Activated CD8-positive, alpha-beta memory T cell treated with anti-CD3 and anti-CD28 coated beads, Interleukin-2, amount 50 U/mL, for 24 hours (primary cell): Measurements from ENCODE around the gene NMRAL1.

Experiments
- DNase-seq: peaks from one replicate; pipeline ENCODE4 v3.0.0-alpha.2; 2020; ENCODE audit errors: extremely low read depth

NMRAL1 gene

DNA sequence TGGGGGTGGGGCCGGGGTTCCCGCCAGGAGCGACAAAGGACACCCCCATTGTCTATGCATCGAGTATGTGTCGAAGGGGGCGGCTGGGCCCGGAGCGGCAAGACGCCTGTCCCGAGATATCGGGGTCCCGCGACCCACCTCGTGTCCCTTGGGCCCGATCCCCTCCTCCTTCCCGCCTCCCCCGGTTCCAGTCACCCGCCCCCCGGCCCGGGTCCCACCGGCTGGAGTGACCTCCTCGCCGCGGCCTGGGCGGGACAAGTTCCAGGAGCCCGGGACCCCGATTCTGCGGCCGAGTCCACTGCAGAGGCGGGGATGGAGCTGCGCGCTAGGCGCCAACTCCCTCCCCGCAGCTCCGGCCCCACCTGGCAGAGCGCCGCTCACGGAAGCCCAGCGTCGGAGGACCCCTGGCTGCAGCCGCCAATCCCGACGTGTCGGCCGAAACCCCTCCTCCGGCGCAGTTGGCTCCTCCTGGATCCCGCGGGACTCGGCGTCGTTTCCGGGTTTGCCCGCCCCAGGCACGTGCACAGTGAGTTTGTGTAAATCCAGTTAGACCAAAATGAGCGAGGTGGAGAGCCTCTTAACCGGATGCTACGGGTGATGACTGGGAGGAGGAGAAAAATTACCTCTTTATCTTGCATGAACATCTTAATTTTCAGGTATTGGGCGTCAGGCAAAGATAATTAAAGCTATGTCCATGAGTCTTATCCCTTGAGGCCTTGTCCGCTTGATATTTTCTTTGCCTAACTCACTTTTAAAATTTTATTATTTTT, at the start of gene NMRAL1:
Gene NMRAL1, minus strand, starts transcription at position 434 of the 770 bp plus-strand sequence. CDS start 493 bp downstream, outside the sequence.
- peak; percentile 72 for DNase-seq

GRCh38 chr16:4523686-4524085, 49.3 kb upstream of the NMRAL1 start:
- DNase-seq, result no peak

DNA sequence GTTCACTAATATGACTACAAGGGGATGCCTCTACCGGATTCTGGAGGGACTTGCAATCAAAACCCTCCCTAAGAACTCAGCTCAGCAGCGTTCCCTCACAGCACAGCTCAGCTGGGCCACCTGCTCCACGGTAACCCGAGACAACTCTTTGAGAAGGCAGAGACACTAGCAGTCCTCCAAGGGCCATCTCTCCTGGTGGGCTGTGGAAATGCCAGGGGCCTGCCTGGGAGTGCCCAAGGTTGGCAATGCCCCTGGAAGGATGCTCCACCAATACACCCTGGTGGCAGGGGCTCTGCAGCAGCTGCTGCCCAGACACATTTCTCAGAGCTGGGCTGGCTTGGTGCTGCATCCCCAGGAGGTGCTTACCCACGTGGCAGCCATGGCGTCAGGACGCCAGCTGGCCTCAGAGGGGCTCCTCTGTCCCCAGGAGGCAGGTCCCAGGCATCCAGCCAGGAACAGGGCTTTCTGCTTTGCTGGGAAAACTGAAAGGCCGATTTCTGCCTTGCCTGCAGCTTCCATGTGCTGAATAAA, 47.7 kb upstream of the NMRAL1 start:
- no peak for DNase-seq

- no peak for DNase-seq
Observed at GRCh38 chr16:4520913-4521312, 46.5 kb upstream of the NMRAL1 start.

- no peak for DNase-seq
Observed at GRCh38 chr16:4519274-4520058, 45.0 kb upstream of the NMRAL1 start.

DNA sequence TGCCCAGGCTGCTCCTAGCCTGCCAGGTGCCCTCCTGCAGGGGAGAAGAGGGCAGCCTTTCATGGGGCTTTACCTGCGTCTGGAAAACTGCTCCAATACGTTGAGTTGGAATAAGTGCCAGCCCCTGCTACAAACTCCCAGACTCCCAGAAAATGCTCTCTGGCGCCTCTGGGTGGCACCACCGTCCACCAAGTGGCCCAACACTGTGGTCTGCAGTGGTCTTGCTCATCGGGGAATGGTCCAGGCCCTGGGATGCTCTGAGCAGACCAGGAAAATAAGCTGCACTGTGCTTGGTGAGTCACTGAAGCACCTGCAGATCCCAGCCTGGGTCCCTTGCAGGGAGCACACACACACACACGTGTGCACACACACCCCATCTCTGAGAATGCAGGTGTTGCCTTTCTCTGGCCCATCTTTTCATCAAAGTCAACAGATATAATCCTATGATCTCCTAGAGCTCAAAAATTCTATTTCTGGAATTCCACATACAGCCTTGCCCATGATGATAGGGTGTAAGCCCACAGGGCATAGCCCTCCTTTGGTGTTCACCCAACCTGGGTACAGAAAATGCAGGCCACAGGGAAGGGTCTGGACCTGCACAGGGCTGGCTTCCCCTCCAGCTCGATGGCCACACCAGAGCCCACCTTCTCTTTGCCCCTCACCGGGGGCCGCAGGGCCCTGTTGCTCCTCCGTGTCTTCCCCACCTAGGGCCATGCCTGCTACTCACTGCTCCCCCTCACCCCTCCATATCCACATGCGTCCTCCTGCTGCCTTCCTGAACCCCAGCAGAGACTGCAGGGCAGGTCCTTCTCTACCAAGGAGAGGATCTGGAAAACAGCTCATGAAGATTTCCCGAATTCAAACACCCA, 43.6 kb upstream of the NMRAL1 start:
- DNase-seq, result no peak

DNA sequence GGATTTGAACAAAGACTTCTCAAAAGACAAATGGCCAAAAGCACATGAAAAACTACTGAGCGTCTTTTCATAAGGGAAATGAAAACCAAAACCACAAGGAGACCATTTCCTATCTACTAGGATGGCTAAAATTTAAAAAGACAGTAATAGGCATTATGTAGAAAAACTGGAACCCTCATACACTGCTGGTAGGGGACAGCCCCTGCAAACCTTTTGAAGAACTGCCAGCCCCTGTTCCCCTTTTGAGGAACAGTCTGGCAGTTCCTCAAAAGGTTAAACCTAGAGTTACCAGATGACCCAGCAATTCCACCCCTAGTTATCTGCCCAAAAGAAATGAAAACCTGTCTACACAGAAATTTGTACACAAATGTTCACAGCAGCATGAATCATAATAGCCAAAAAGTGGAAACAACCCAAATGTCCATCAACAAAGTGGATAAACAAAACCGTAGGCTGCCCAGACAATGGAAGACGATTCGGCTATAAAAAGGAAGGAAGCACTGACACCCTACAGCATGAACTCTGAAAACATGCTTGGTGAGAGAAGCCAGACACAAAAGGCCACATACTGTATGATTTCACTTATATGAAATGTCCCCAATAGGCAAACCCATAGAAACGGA, 41.3 kb upstream of the NMRAL1 start:
- no peak for DNase-seq

- no peak for DNase-seq
Observed at GRCh38 chr16:4514606-4515005, 40.2 kb upstream of the NMRAL1 start.

DNA sequence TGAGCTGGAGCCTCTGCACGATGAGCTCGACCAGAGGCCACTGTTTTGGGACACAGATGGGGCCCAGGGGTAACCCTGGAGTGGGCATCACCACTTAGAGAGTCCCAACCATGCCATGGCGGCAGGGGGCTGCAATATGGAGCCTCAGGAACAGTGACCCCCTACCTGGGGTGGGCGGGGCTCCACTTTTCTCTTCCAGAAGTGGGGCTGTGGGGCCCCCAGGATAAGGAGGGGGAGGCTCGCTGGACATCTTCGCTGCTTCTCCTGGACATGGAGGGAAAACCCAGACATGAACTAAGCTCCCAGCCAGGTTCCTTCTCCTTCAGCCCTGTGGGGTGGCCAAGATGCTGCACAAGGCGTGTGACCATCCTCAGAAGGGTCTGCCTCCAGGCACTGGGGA, 39.5 kb upstream of the NMRAL1 start:
- no peak for DNase-seq

GRCh38 chr16:4513086-4513860, 38.8 kb upstream of the NMRAL1 start:
- no peak for DNase-seq

DNA sequence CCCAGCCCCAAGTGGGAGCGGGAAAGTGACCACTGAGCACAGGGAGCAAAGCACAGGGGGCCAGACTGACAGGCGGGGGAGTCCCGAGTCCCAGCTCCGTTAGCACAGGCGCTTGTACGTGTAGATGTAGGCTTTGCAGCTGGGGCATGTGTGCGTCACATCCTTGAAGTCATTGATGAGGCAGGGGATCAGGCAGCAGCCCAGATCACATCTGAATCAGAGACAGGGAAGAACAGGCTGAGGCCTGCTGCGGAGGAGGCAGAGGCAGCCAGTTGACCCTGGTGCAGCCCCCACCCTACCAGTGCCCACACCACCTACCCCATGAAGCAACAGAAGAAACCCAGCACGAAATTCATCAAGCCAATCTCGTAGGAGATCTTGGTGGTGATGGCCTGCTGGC, 38.0 kb upstream of the NMRAL1 start:
- DNase-seq, result no peak

- DNase-seq, result no peak
Observed at GRCh38 chr16:4511441-4512082, 37.1 kb upstream of the NMRAL1 start.

DNA sequence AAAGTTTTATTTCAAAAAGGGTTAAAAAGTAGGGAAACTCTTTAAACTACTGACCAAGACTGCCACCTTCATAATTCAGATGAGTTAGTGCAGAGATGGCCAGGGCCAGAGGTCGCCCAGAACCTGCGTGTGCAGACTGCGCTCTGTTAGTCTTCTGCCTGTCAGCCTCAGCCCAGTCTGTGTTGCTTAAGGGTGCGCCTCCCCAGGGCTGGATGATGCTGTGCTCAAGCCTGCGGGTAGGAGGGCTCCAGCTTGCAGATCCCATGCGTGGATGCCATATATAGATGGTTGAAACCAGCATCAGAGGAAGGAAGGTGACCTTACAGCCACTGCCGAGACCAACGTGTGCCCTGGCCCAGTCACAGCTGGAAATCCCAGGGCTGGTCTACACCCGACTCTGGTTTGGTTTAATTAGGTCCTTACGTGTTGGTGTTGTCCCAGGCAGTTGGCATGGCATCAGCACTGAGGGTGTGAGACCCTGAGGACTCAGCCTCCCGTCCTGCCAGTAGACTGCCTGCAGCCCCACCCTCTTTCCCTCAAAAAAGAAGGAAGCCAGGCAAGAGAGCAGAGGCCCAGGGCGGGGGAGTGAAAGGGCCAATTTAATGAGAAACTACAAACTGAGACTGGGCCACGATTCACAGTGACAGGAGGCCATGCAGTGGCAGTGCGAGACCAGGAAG, 36.5 kb upstream of the NMRAL1 start:
- DNase-seq, result no peak

DNA sequence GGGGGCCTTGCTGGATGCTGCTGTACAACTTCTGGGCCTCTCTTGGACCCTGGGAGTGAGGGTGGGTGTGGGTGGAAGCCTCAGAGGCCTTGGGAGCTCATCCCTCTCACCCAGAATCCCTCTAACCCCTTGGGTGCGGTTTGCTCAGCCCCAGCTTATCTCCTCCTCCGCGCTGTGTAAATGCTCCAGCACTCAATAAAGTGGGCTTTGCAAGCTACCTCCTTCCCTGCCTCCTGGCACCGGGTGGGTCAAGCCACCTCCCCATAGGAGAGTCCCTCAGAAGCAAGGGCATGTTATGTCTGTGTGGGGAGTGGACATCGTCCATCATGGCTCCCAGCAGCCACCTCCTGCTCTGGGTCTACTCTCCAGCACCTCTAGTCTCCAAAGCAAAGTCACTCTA, 35.7 kb upstream of the NMRAL1 start:
- no peak for DNase-seq

- no peak for DNase-seq
Observed at GRCh38 chr16:4509420-4509819, 35.0 kb upstream of the NMRAL1 start.

DNA sequence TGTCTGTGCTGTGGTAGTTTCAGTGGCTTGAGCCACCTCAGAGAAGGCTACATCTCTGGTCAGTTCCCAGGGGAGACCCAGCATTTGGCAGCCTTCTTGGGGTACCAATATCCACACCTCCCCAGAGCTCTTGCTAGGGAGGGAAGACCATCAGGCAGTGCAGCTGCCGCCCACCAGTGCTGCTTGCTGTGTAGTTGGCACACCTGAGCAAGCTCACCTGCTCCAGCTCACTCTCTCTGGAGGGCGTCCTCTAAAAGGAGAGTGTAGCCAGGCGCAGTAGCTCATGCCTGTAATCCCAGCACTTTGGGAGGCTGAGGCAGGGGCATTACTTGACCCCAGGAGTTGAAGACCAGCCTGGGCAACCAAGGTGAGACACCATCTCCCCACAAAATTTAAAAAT, 34.4 kb upstream of the NMRAL1 start:
- no peak for DNase-seq

DNA sequence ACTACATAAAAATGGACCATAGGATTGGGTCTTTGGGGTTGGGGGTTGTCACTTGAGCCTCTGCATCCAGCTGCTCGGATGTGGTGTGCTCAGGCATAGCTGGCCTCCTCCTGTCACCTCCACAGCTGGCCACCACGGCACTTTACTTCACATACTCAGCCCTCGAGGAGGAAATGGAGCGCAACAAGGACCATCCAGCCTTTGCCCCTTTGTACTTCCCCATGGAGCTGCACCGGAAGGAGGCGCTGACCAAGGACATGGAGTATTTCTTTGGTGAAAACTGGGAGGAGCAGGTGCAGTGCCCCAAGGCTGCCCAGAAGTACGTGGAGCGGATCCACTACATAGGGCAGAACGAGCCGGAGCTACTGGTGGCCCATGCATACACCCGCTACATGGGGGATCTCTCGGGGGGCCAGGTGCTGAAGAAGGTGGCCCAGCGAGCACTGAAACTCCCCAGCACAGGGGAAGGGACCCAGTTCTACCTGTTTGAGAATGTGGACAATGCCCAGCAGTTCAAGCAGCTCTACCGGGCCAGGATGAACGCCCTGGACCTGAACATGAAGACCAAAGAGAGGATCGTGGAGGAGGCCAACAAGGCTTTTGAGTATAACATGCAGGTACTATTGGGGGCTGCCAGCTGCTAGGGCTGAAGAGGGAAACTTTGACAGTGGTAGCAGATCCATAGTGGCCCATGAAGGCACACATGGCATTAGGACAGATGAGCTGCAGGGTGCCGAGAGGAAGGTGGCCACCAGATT, 33.3 kb upstream of the NMRAL1 start:
- DNase-seq, result no peak

DNA sequence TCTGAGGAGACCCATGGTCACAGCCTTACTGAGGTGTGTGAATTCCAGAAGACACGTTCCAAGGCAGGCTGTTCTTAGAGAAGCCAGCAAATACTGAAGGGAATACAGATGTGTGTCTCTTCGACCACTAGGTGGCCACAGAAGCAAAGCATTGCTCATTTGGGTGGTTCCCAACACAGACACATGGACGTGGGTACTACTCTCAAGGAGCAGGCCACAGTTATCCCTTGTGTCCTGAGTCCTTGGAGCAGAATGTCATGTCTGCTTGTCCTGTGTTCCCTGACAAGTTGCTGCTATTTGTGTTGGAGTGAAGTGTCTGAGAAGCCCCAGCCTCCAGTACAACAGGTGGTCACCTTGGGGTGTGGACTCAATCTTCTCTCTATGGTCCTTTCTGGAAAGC, 32.0 kb upstream of the NMRAL1 start:
- no peak for DNase-seq
